ENCODE data around the gene LAMC3.

The LAMC3 gene

GRCh38 chr9:131138676-131139075 lies 129.7 kb downstream of the LAMC3 start:
- no peak for DNase-seq (ENCODE audit: low read depth)
- TF ChIP-seq CTCF (IDR thresholded peaks at IDR 0.05; ENCODE audit: insufficient read depth, low read depth, low read length, missing control alignments): no peak
- H3K4me3 ChIP-seq (ENCODE audit: low read length): no peak overlapping the region

- no peak overlapping the region for H3K4me3 ChIP-seq (ENCODE audit: low read length)
- DNase-seq (ENCODE audit: low read depth): no peak
- TF ChIP-seq CTCF (IDR thresholded peaks at IDR 0.05; ENCODE audit: insufficient read depth, low read depth, low read length, missing control alignments): no peak
These were observed 131.1 kb downstream of the LAMC3 start for GRCh38 chr9:131140112-131140511.

GRCh38 chr9:131140550-131140949 lies 131.6 kb downstream of the LAMC3 start:
- no peak overlapping the region for H3K4me3 ChIP-seq (ENCODE audit: low read length)
- DNase-seq (ENCODE audit: low read depth): no peak
- no peak for TF ChIP-seq CTCF (IDR thresholded peaks at IDR 0.05; ENCODE audit: insufficient read depth, low read depth, low read length, missing control alignments)

- DNase-seq (ENCODE audit: low read depth): no peak
- no peak for TF ChIP-seq CTCF (IDR thresholded peaks at IDR 0.05; ENCODE audit: insufficient read depth, low read depth, low read length, missing control alignments)
- no peak overlapping the region for H3K4me3 ChIP-seq (ENCODE audit: low read length)
These were observed 133.2 kb downstream of the LAMC3 start for GRCh38 chr9:131142160-131142559.

All from epithelial cell of esophagus (primary cell).